SK-N-SH (cell line): ENCODE results near the gene SAMD14. TPM values are rescaled to one million over a fixed set of nuclear protein-coding genes. Genes with fewer than 3 reads are reported as not detected.

Experiments
- CTCF ChIA-PET: fragments of 300-600, 350-600 bp; formaldehyde crosslinking; extraction: SDS; loops from one replicate; lab custom pipeline; 2021; lab: Yijun Ruan, JAX
- POLR2A ChIA-PET: fragments of 350-600 bp; sonication (Branson Sonifier 250); formaldehyde crosslinking; extraction: SDS; loops from one replicate; lab custom pipeline; 2020; ENCODE audit warnings: antibody characterized with exemption, inconsistent platforms; lab: Yijun Ruan, JAX
- DNase-seq: peaks from one replicate; pipeline ENCODE4 v3.0.0; 2012
- H2AFZ ChIP-seq: fragments of 200-600 bp; sonication (generic); 2 replicates; pipeline ENCODE4 v1.8.1; 2016; ENCODE audit warnings: antibody characterized with exemption, mild to moderate bottlenecking, low read depth
- H3F3A ChIP-seq: fragments of 200-600 bp; sonication (generic); replicated peaks from 2 replicates; pipeline ENCODE3; 2016; ENCODE audit warnings: antibody characterized with exemption, mild to moderate bottlenecking; ENCODE audit not compliant: insufficient read depth
- H3K27ac ChIP-seq, 2 experiments: fragments of 200-500 bp in 1 of 2; fragments of 200-600 bp in 1 of 2; sonication (Bioruptor generic) in 1 of 2; sonication (generic), shearing (Covaris generic) in 1 of 2; 2 replicates each; pipeline versions ENCODE4 v1.5.1 to v1.6.1; 2014 to 2016; ENCODE audit warnings: low read depth in 2 of 2, inconsistent platforms in 1 of 2, low read length in 1 of 2, mild to moderate bottlenecking in 1 of 2, mixed read lengths in 1 of 2
- H3K27me3 ChIP-seq: fragments of 200-600 bp; sonication (generic), shearing (Covaris generic); 2 replicates; pipeline ENCODE4 v1.6.1; 2016; ENCODE audit warnings: mixed run types; ENCODE audit not compliant: insufficient read depth
- H3K36me3 ChIP-seq, 2 experiments: fragments of 200-500 bp in 1 of 2; fragments of 200-600 bp in 1 of 2; sonication (Bioruptor generic) in 1 of 2; sonication (generic) in 1 of 2; replicated peaks in 1 of 2; 2 replicates each; pipeline versions ENCODE3 to v1.5.1; 2014 to 2016; ENCODE audit warnings: low read length in 1 of 2, mild to moderate bottlenecking in 1 of 2; ENCODE audit not compliant: insufficient read depth in 2 of 2, control insufficient read depth in 1 of 2
- H3K4me1 ChIP-seq, 2 experiments: fragments of 200-500 bp in 1 of 2; fragments of 200-600 bp in 1 of 2; sonication (Bioruptor generic) in 1 of 2; sonication (generic), shearing (Covaris generic) in 1 of 2; 2 replicates each; pipeline versions ENCODE4 v1.5.1 to v1.6.1; 2014 to 2016; ENCODE audit warnings: low read depth in 1 of 2, low read length in 1 of 2, mixed run types in 1 of 2; ENCODE audit not compliant: insufficient read depth in 2 of 2, control insufficient read depth in 1 of 2
- H3K4me2 ChIP-seq: fragments of 200-600 bp; sonication (generic), shearing (Covaris generic); 2 replicates; pipeline ENCODE4 v1.6.1; 2017; ENCODE audit warnings: mixed run types
- H3K4me3 ChIP-seq, 2 experiments: fragments of 200-500 bp in 1 of 2; fragments of 200-600 bp in 1 of 2; sonication (Bioruptor generic) in 1 of 2; sonication (generic), shearing (Covaris generic) in 1 of 2; 2 replicates each; pipeline versions ENCODE4 v1.5.1 to v1.8.1; 2014 to 2016; ENCODE audit warnings: low read depth in 2 of 2, inconsistent platforms in 1 of 2, low read length in 1 of 2, mild to moderate bottlenecking in 1 of 2, mixed read lengths in 1 of 2, moderate library complexity in 1 of 2
- H3K79me2 ChIP-seq: fragments of 200-600 bp; sonication (generic); 2 replicates; pipeline ENCODE4 v1.8.1; 2017; ENCODE audit warnings: mild to moderate bottlenecking; ENCODE audit not compliant: insufficient read depth
- H3K9ac ChIP-seq: fragments of 200-600 bp; sonication (generic); 2 replicates; pipeline ENCODE4 v1.6.1; 2017; ENCODE audit warnings: mixed run types
- H3K9me2 ChIP-seq: fragments of 200-600 bp; sonication (generic); 2 replicates; pipeline ENCODE4 v1.6.1; 2017; ENCODE audit warnings: mixed run types
- H3K9me3 ChIP-seq: fragments of 200-600 bp; sonication (generic); 2 replicates; pipeline ENCODE4 v1.6.1; 2017; ENCODE audit warnings: mixed run types, mild to moderate bottlenecking, moderate library complexity
- H4K20me1 ChIP-seq: fragments of 200-600 bp; sonication (generic); 2 replicates; pipeline ENCODE4 v1.6.1; 2017; ENCODE audit warnings: mild to moderate bottlenecking, mixed run types; ENCODE audit not compliant: insufficient read depth
- CHD2 ChIP-seq: fragments of 150-350 bp; IDR thresholded peaks from 2 replicates; pipeline ENCODE4 v1.6.1; 2018; ENCODE audit warnings: low read length; ENCODE audit not compliant: partially characterized antibody
- CTCF ChIP-seq: fragments of 200-600 bp; sonication (generic); IDR thresholded peaks from 2 replicates; pipeline ENCODE4 v1.6.1; 2017; ENCODE audit warnings: antibody characterized with exemption, mild to moderate bottlenecking, moderate library complexity
- ELF1 ChIP-seq: IDR thresholded peaks from 2 replicates; pipeline ENCODE4 v1.4.0; 2012
- EP300 ChIP-seq, 2 experiments: IDR thresholded peaks; 2 replicates each; pipeline versions ENCODE4 v1.4.0 to v1.6.1; 2012; ENCODE audit warnings: borderline replicate concordance in 1 of 2, low read depth in 1 of 2, low read length in 1 of 2
- IRF3 ChIP-seq: fragments of 150-350 bp; IDR thresholded peaks from 2 replicates; pipeline ENCODE4 v1.6.1; 2016; ENCODE audit warnings: mild to moderate bottlenecking, low read depth, low read length
- JUND ChIP-seq: IDR thresholded peaks from 2 replicates; pipeline ENCODE4 v1.4.0; 2012
- NFIC ChIP-seq: IDR thresholded peaks from 2 replicates; pipeline ENCODE4 v1.4.0; 2012; ENCODE audit warnings: borderline replicate concordance
- REST ChIP-seq: IDR thresholded peaks from 2 replicates; pipeline ENCODE4 v1.6.1; 2012; ENCODE audit warnings: mild to moderate bottlenecking, low read depth, low read length, moderate library complexity
- RFX5 ChIP-seq: IDR thresholded peaks from 2 replicates; pipeline ENCODE4 v1.6.1; 2012; ENCODE audit warnings: mild to moderate bottlenecking, improper control_type of control experiment, low read length
- SMC3 ChIP-seq: IDR thresholded peaks from 2 replicates; pipeline ENCODE4 v1.6.1; 2012; ENCODE audit warnings: low read depth, low read length, improper control_type of control experiment
- TCF12 ChIP-seq: IDR thresholded peaks from 2 replicates; pipeline ENCODE4 v1.4.0; 2012
- TEAD4 ChIP-seq: IDR thresholded peaks from 2 replicates; pipeline ENCODE4 v1.4.0; 2012; ENCODE audit warnings: mild to moderate bottlenecking, borderline replicate concordance; ENCODE audit not compliant: insufficient read depth
- USF1 ChIP-seq: IDR thresholded peaks from 2 replicates; pipeline ENCODE4 v1.4.0; 2012; ENCODE audit warnings: low read depth, borderline replicate concordance
- WGBS: methylation state at CpG from one replicate; pipeline ENCODE4 v1.1.6; 2017; ENCODE audit warnings: low lambda C conversion rate; 5-methylcytosine and 5-hydroxymethylcytosine counted together
- polyA plus RNA-seq, 3 experiments: library from polyadenylated mRNA; depleted of rRNA; stranded (reverse); fragments of >200 nt; gene quantifications; 2 replicates each; pipeline ENCODE4 v1.2.3, GENCODE V29; 2012

The SAMD14 gene
- polyA plus RNA-seq, 1 of the 3 experiments (the other 2 are of a cell fraction): 3.4 TPM

GRCh38 chr17:50120475-50121253, 9.3 kb downstream of the SAMD14 start (continued):
- TF ChIP-seq REST (no peak), IRF3 (no peak), SMC3 (no peak)

GRCh38 chr17:50118828-50119218, 11.1 kb downstream of the SAMD14 start:
- Histone ChIP-seq H3F3A (no peaks in the 10 kb centered on the region), H3K9me3 (no peaks in the 10 kb centered on the region), H3K9ac (no peak overlapping the region), H3K4me3 (no peak overlapping the region), H3K36me3 (no peaks in the 10 kb centered on the region), H3K9me2 (no peaks in the 10 kb centered on the region), H2AFZ (no peak overlapping the region), H3K27ac (no peak overlapping the region), H3K4me1 (peaks cover 0 to 2% of the 10 kb centered on the region in 2 experiments; a peak in 1 of 4 replicates), H3K79me2 (no peaks in the 10 kb centered on the region), H3K27me3 (no peaks in the 10 kb centered on the region), H3K4me2 (no peak overlapping the region), H4K20me1 (no peaks in the 10 kb centered on the region)
- WGBS: 88% methylated on average over 3 of the region's 4 CpGs
- no peak for TF ChIP-seq USF1
- no peak for TF ChIP-seq ELF1
- TF ChIP-seq TCF12: no peak
- TF ChIP-seq CTCF: no peak
- no peak for TF ChIP-seq JUND
- no peak for TF ChIP-seq CHD2
- no peak for TF ChIP-seq EP300 (IDR thresholded peaks at IDR 0.05; ENCODE audit: borderline replicate concordance in 1 of 2, low read depth in 1 of 2, low read length in 1 of 2)
- no peak for TF ChIP-seq RFX5
- TF ChIP-seq TEAD4: no peak
- no peak for TF ChIP-seq IRF3
- no peak for TF ChIP-seq NFIC
- no peak for DNase-seq
- POLR2A ChIA-PET: interaction anchor here (0.6 kb wide), 1 partner anchor 11 kb away, joined by 3 read pairs; no protein-coding TSS in a partner anchor
- CTCF ChIA-PET: interaction anchor here (0.6 to 16.3 kb wide), 10 partner anchors 10 to 82 kb away, joined by 3 to 297 read pairs (median 4); partner anchors contain the start of gene PDK2
